NT2/D1 (cell line): ENCODE measurements around the gene HSBP1.

Experiments used
- DNase-seq: peaks from one replicate; pipeline ENCODE4 v3.0.0-alpha.2; 2011; ENCODE audit warnings: low read depth, low spot score
- H3K27me3 ChIP-seq: 2 replicates; pipeline ENCODE4 v1.6.0; 2011; ENCODE audit warnings: mild to moderate bottlenecking; ENCODE audit not compliant: insufficient read length, insufficient read depth
- H3K36me3 ChIP-seq: 2 replicates; pipeline ENCODE4 v1.6.1; 2011; ENCODE audit warnings: mild to moderate bottlenecking, low read length, mixed read lengths; ENCODE audit not compliant: insufficient read depth, insufficient read length
- H3K4me1 ChIP-seq: 2 replicates; pipeline ENCODE4 v1.5.1; 2011; ENCODE audit not compliant: insufficient read depth, insufficient read length
- H3K4me3 ChIP-seq: 2 replicates; pipeline ENCODE4 v1.5.1; 2011; ENCODE audit warnings: low read depth; ENCODE audit not compliant: insufficient read length
- H3K9ac ChIP-seq: 2 replicates; pipeline ENCODE4 v1.6.0; 2011; ENCODE audit warnings: low read depth; ENCODE audit not compliant: insufficient read length
- H3K9me3 ChIP-seq: 2 replicates; pipeline ENCODE4 v1.5.1; 2011; ENCODE audit warnings: mild to moderate bottlenecking, low read length; ENCODE audit not compliant: insufficient read depth
- SUZ12 ChIP-seq: IDR thresholded peaks from 2 replicates; pipeline ENCODE4 v1.6.1; 2011; ENCODE audit not compliant: insufficient read length, insufficient read depth; ENCODE audit errors: extremely low read depth
- YY1 ChIP-seq: IDR thresholded peaks from 2 replicates; pipeline ENCODE4 v1.6.1; 2011; ENCODE audit not compliant: insufficient read length, insufficient read depth
- ZNF274 ChIP-seq: IDR thresholded peaks from 2 replicates; pipeline ENCODE4 v1.6.1; 2011; ENCODE audit warnings: mild to moderate bottlenecking, low read depth, low read length

HSBP1 gene

GRCh38 chr16:83792391-83792790 lies 15.4 kb upstream of the HSBP1 start:
- no peaks in the 10 kb centered on the region for H3K27me3 ChIP-seq
- no peaks in the 10 kb centered on the region for H3K36me3 ChIP-seq
- DNase-seq: no peak
- no peak overlapping the region for H3K9ac ChIP-seq
- no peak overlapping the region for H3K4me3 ChIP-seq
- H3K4me1 ChIP-seq: no peaks in the 10 kb centered on the region
- no peaks in the 10 kb centered on the region; the same call in 1 of the 2 replicates for H3K9me3 ChIP-seq
- no peak for TF ChIP-seq SUZ12
- TF ChIP-seq ZNF274: no peak
- no peak for TF ChIP-seq YY1

- Histone ChIP-seq H3K9me3 (no peaks in the 10 kb centered on the region; the same call in 1 of the 2 replicates), H3K4me1 (no peaks in the 10 kb centered on the region), H3K9ac (no peak overlapping the region), H3K4me3 (no peak overlapping the region), H3K27me3 (no peaks in the 10 kb centered on the region), H3K36me3 (no peaks in the 10 kb centered on the region)
- DNase-seq: no peak
- TF ChIP-seq SUZ12: no peak
- TF ChIP-seq ZNF274: no peak
- no peak for TF ChIP-seq YY1
These were observed 14.6 kb upstream of the HSBP1 start for GRCh38 chr16:83793179-83793578.

- TF ChIP-seq SUZ12 (no peak), ZNF274 (no peak), YY1 (no peak)
- H3K36me3 ChIP-seq: no peaks in the 10 kb centered on the region
- no peaks in the 10 kb centered on the region; the same call in 1 of the 2 replicates for H3K9me3 ChIP-seq
- no peaks in the 10 kb centered on the region for H3K27me3 ChIP-seq
- no peak overlapping the region for H3K4me3 ChIP-seq
- DNase-seq: no peak
- no peak overlapping the region for H3K9ac ChIP-seq
- H3K4me1 ChIP-seq: no peaks in the 10 kb centered on the region
These were observed 12.8 kb upstream of the HSBP1 start for GRCh38 chr16:83794860-83795554.

GRCh38 chr16:83797013-83797412 lies 10.8 kb upstream of the HSBP1 start:
- Histone ChIP-seq H3K36me3 (no peaks in the 10 kb centered on the region), H3K9ac (no peak overlapping the region), H3K9me3 (no peaks in the 10 kb centered on the region; the same call in 1 of the 2 replicates), H3K4me3 (no peak overlapping the region), H3K4me1 (no peaks in the 10 kb centered on the region), H3K27me3 (no peaks in the 10 kb centered on the region)
- no peak for DNase-seq
- TF ChIP-seq YY1 (no peak), SUZ12 (no peak), ZNF274 (no peak)

GRCh38 chr16:83799336-83799735 lies 8.4 kb upstream of the HSBP1 start:
- Histone ChIP-seq H3K36me3 (no peaks in the 10 kb centered on the region), H3K27me3 (no peaks in the 10 kb centered on the region), H3K4me3 (no peak overlapping the region), H3K9me3 (no peaks in the 10 kb centered on the region), H3K4me1 (no peaks in the 10 kb centered on the region), H3K9ac (no peak overlapping the region)
- no peak for DNase-seq
- TF ChIP-seq YY1: no peak
- no peak for TF ChIP-seq ZNF274
- no peak for TF ChIP-seq SUZ12

- Histone ChIP-seq H3K9me3 (no peaks in the 10 kb centered on the region), H3K4me1 (no peaks in the 10 kb centered on the region), H3K36me3 (no peaks in the 10 kb centered on the region), H3K4me3 (no peak overlapping the region), H3K27me3 (no peaks in the 10 kb centered on the region), H3K9ac (no peak overlapping the region)
- no peak for TF ChIP-seq ZNF274
- no peak for TF ChIP-seq YY1
- no peak for TF ChIP-seq SUZ12
- DNase-seq: peak; percentile 57
These were observed 5.6 kb upstream of the HSBP1 start for GRCh38 chr16:83802135-83802534.

GRCh38 chr16:83802554-83803205 lies 5.1 kb upstream of the HSBP1 start:
- Histone ChIP-seq H3K4me3 (no peak overlapping the region), H3K36me3 (no peaks in the 10 kb centered on the region), H3K9me3 (no peaks in the 10 kb centered on the region), H3K27me3 (no peaks in the 10 kb centered on the region), H3K9ac (no peak overlapping the region), H3K4me1 (no peaks in the 10 kb centered on the region)
- TF ChIP-seq SUZ12 (no peak), ZNF274 (no peak), YY1 (no peak)
- no peak for DNase-seq
